Measurements from ENCODE around the gene FOXP1. TPM values are rescaled to one million over a fixed set of nuclear protein-coding genes. Genes with fewer than 3 reads are reported as not detected.

Gene FOXP1
- total RNA-seq, 1 experiment from 2014 or later, result 75.3 TPM

DNA sequence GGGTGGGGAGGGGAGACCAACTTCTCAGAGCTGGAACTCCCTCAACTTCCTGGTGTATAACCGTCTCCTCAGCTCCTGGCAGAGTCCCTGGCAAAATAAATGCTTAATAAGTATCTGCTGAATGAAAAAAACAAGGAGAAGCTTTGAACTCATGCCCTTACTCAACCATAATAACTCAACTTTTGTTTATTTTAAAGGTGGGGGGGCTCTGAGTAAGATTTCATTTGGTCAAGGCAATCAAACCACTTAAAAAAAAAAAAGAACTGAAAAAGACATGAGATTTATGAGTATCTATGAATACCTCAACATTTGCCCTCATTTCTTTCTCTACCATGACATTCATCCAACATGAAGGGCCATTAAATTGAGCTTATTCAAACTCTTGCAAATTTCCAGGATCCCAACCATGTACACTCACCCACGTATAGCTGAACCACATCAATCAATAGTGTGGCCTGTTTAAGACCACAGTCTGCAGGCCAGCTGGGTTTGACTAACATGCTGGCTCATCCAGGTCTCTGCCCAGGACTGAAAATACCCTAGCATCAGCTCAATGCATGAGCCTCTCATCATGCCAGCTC lies 157.9 kb downstream of the FOXP1 start:
- no peak overlapping the region for H2AFZ ChIP-seq (ENCODE audit: low read length)
- WGBS (ENCODE audit: extremely low coverage, insufficient read length, low lambda C conversion rate), result no CpG with 5 or more reads among the region's 2 CpGs
- peaks cover 2% of the 10 kb centered on the region for H4K20me1 ChIP-seq (ENCODE audit: control insufficient read depth, insufficient read depth, insufficient read length)
- no peaks in the 10 kb centered on the region for H3K27me3 ChIP-seq (ENCODE audit: insufficient read depth, low read length)
- no peak overlapping the region for H2AK5ac ChIP-seq (ENCODE audit: insufficient read length, low read length)
- H2BK12ac ChIP-seq (ENCODE audit: insufficient read length, low read depth, low read length), result no peak overlapping the region
- no peak for DNase-seq
- H3T11ph ChIP-seq (ENCODE audit: low read length), result no peak overlapping the region
- Mint-ChIP-seq H3K4me3 (no peak overlapping the region), H3K36me3 (ENCODE audit: insufficient read depth in 1 of 3, low read depth in 3 of 3) (no peaks in the 10 kb centered on the region), H3K4me1 (peaks cover 24 to 29% of the 10 kb centered on the region in 2 experiments), H3K9me3 (no peaks in the 10 kb centered on the region), H3K27me3 (ENCODE audit: low read depth) (no peaks in the 10 kb centered on the region), H3K27ac (no peak overlapping the region; a peak in 1 of 7 replicates)
- H2BK120ac ChIP-seq (ENCODE audit: low read depth, low read length, poor library complexity, severe bottlenecking), result no peak overlapping the region
- H4K8ac ChIP-seq (replicated peaks; ENCODE audit: insufficient read length, low read depth, low read length), result no peak overlapping the region
- no peak overlapping the region for H3K56ac ChIP-seq (ENCODE audit: insufficient read length, low read depth, low read length)
- no peak overlapping the region for H3K4me2 ChIP-seq (ENCODE audit: insufficient read depth, insufficient read length, low read length)
- no peak overlapping the region for H2BK20ac ChIP-seq (ENCODE audit: low read depth, low read length, poor library complexity, severe bottlenecking)
- peaks cover 2% of the 10 kb centered on the region; the same call in 1 of the 2 replicates for H3K4me1 ChIP-seq (ENCODE audit: insufficient read depth, low read length)
- no peak overlapping the region for H4K91ac ChIP-seq (ENCODE audit: insufficient read length, low read depth, low read length)
- H3K79me2 ChIP-seq (ENCODE audit: insufficient read depth, low read length), result no peaks in the 10 kb centered on the region
- no peak overlapping the region for H3K4ac ChIP-seq (ENCODE audit: low read depth, low read length)
- no peaks in the 10 kb centered on the region for H3K9me3 ChIP-seq (ENCODE audit: control insufficient read depth, low read depth, low read length)
- H2BK5ac ChIP-seq (ENCODE audit: insufficient read length, low read length), result no peak overlapping the region
- H3K23me2 ChIP-seq (ENCODE audit: insufficient read length, low read depth, low read length, poor library complexity, severe bottlenecking), result no peaks in the 10 kb centered on the region
- H3K23ac ChIP-seq (ENCODE audit: insufficient read length, low read depth, low read length), result no peak overlapping the region
- no peak overlapping the region for H2BK15ac ChIP-seq (ENCODE audit: low read depth, low read length)
- H3K79me1 ChIP-seq (ENCODE audit: insufficient read depth, low read depth, low read length, poor library complexity, severe bottlenecking), result no peaks in the 10 kb centered on the region
- H3K9ac ChIP-seq (ENCODE audit: extremely low read depth, insufficient read length, low read length), result no peak overlapping the region
- H4K5ac ChIP-seq (ENCODE audit: insufficient read length, low read depth, low read length), result no peak overlapping the region
- H3K27ac ChIP-seq (ENCODE audit: insufficient read length, low read depth, low read length), result no peak overlapping the region
- H3K14ac ChIP-seq (ENCODE audit: insufficient read depth, low read length), result no peak overlapping the region
- TF ChIP-seq, protein P1, sequence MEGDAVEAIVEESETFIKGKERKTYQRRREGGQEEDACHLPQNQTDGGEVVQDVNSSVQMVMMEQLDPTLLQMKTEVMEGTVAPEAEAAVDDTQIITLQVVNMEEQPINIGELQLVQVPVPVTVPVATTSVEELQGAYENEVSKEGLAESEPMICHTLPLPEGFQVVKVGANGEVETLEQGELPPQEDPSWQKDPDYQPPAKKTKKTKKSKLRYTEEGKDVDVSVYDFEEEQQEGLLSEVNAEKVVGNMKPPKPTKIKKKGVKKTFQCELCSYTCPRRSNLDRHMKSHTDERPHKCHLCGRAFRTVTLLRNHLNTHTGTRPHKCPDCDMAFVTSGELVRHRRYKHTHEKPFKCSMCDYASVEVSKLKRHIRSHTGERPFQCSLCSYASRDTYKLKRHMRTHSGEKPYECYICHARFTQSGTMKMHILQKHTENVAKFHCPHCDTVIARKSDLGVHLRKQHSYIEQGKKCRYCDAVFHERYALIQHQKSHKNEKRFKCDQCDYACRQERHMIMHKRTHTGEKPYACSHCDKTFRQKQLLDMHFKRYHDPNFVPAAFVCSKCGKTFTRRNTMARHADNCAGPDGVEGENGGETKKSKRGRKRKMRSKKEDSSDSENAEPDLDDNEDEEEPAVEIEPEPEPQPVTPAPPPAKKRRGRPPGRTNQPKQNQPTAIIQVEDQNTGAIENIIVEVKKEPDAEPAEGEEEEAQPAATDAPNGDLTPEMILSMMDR (conservative IDR thresholded peaks at IDR 0.05), result no peak
- H3K18ac ChIP-seq (ENCODE audit: insufficient read length, low read depth, low read length), result no peak overlapping the region

Data from H9 (cell line).